Activated T-cell treated with anti-CD3 and anti-CD28 coated beads, Interleukin-2, amount 50 U/mL, for 24 hours (primary cell): ENCODE data around the gene CD177.
"Not testable (repeated sequence)": the region's sequence is repeated elsewhere in the genome, so short reads cannot be mapped to it uniquely, and the experiment has no call there.

Experiments used
- DNase-seq: peaks from one replicate; pipeline ENCODE4 v3.0.0-alpha.2; 2020
- H3K27ac Mint-ChIP-seq: 2 replicates; pipeline ENCODE4 v1.8.0; 2020; ENCODE audit warnings: mild to moderate bottlenecking, mixed read lengths
- H3K27me3 Mint-ChIP-seq: 2 replicates; pipeline ENCODE4 v1.8.0; 2020; ENCODE audit warnings: mixed read lengths
- H3K36me3 Mint-ChIP-seq: 2 replicates; pipeline ENCODE4 v1.8.0; 2020; ENCODE audit warnings: low read depth, mixed read lengths
- H3K4me1 Mint-ChIP-seq: 2 replicates; pipeline ENCODE4 v1.8.0; 2020; ENCODE audit warnings: low read depth, mixed read lengths
- H3K4me3 Mint-ChIP-seq: 2 replicates; pipeline ENCODE4 v1.8.0; 2020; ENCODE audit warnings: mild to moderate bottlenecking, moderate library complexity, mixed read lengths
- H3K9me3 Mint-ChIP-seq: 2 replicates; pipeline ENCODE4 v1.8.0; 2020; ENCODE audit warnings: mixed read lengths

CD177 gene

GRCh38 chr19:43326761-43327160 is 26.7 kb upstream of the CD177 start:
- not testable (repeated sequence) for H3K27ac Mint-ChIP-seq, DNase-seq, H3K36me3 Mint-ChIP-seq, H3K27me3 Mint-ChIP-seq, H3K9me3 Mint-ChIP-seq, H3K4me1 Mint-ChIP-seq, H3K4me3 Mint-ChIP-seq

- not testable (repeated sequence) for H3K27ac Mint-ChIP-seq, H3K27me3 Mint-ChIP-seq, H3K4me3 Mint-ChIP-seq, H3K9me3 Mint-ChIP-seq, H3K36me3 Mint-ChIP-seq, DNase-seq, H3K4me1 Mint-ChIP-seq
Measured at GRCh38 chr19:43328561-43328960, 24.9 kb upstream of the CD177 start.

GRCh38 chr19:43329049-43329448 is 24.4 kb upstream of the CD177 start:
- not testable (repeated sequence) for DNase-seq, H3K4me1 Mint-ChIP-seq, H3K4me3 Mint-ChIP-seq, H3K36me3 Mint-ChIP-seq, H3K27me3 Mint-ChIP-seq, H3K27ac Mint-ChIP-seq, H3K9me3 Mint-ChIP-seq

- H3K27ac Mint-ChIP-seq: no peak overlapping the region
- no peaks in the 10 kb centered on the region for H3K36me3 Mint-ChIP-seq
- H3K4me3 Mint-ChIP-seq: no peak overlapping the region
- no peaks in the 10 kb centered on the region for H3K27me3 Mint-ChIP-seq
- H3K9me3 Mint-ChIP-seq: no peaks in the 10 kb centered on the region
- no peaks in the 10 kb centered on the region for H3K4me1 Mint-ChIP-seq
- DNase-seq: no peak
Measured at GRCh38 chr19:43329989-43330388, 23.5 kb upstream of the CD177 start.

GRCh38 chr19:43330726-43331434 is 22.6 kb upstream of the CD177 start:
- Mint-ChIP-seq H3K4me1 (no peaks in the 10 kb centered on the region), H3K36me3 (no peaks in the 10 kb centered on the region), H3K4me3 (no peak overlapping the region), H3K9me3 (no peaks in the 10 kb centered on the region), H3K27me3 (no peaks in the 10 kb centered on the region), H3K27ac (no peak overlapping the region)
- DNase-seq: no peak

- Mint-ChIP-seq H3K9me3 (no peaks in the 10 kb centered on the region), H3K4me1 (no peaks in the 10 kb centered on the region), H3K36me3 (no peaks in the 10 kb centered on the region), H3K27ac (no peak overlapping the region), H3K27me3 (no peaks in the 10 kb centered on the region), H3K4me3 (no peak overlapping the region)
- DNase-seq: no peak
Measured at GRCh38 chr19:43331435-43332010, 22.0 kb upstream of the CD177 start.

GRCh38 chr19:43332058-43332922 is 21.2 kb upstream of the CD177 start:
- no peaks in the 10 kb centered on the region for H3K36me3 Mint-ChIP-seq
- H3K27me3 Mint-ChIP-seq: peaks cover under 1% of the 10 kb centered on the region
- no peak for DNase-seq
- no peaks in the 10 kb centered on the region for H3K4me1 Mint-ChIP-seq
- H3K9me3 Mint-ChIP-seq: no peaks in the 10 kb centered on the region
- no peak overlapping the region for H3K4me3 Mint-ChIP-seq
- no peak overlapping the region for H3K27ac Mint-ChIP-seq

- DNase-seq, H3K4me3 Mint-ChIP-seq, H3K4me1 Mint-ChIP-seq, H3K9me3 Mint-ChIP-seq, H3K27ac Mint-ChIP-seq, H3K36me3 Mint-ChIP-seq: not testable (repeated sequence)
- H3K27me3 Mint-ChIP-seq: peaks cover 15% of the 10 kb centered on the region
Measured at GRCh38 chr19:43336508-43336907, 17.0 kb upstream of the CD177 start.

- Mint-ChIP-seq H3K27ac (no peak overlapping the region), H3K36me3 (no peaks in the 10 kb centered on the region), H3K4me3 (no peak overlapping the region), H3K9me3 (no peaks in the 10 kb centered on the region), H3K4me1 (no peaks in the 10 kb centered on the region), H3K27me3 (peaks cover 26% of the 10 kb centered on the region)
- DNase-seq: no peak
Measured at GRCh38 chr19:43337737-43338136, 15.7 kb upstream of the CD177 start.

- no peaks in the 10 kb centered on the region for H3K9me3 Mint-ChIP-seq
- no peak for DNase-seq
- H3K4me1 Mint-ChIP-seq: no peaks in the 10 kb centered on the region
- no peak overlapping the region for H3K4me3 Mint-ChIP-seq
- no peaks in the 10 kb centered on the region for H3K36me3 Mint-ChIP-seq
- no peak overlapping the region for H3K27ac Mint-ChIP-seq
- H3K27me3 Mint-ChIP-seq: peaks cover 28% of the 10 kb centered on the region
Measured at GRCh38 chr19:43338530-43338929, 15.0 kb upstream of the CD177 start.

- not testable (repeated sequence) for H3K9me3 Mint-ChIP-seq, H3K4me1 Mint-ChIP-seq, DNase-seq, H3K36me3 Mint-ChIP-seq, H3K4me3 Mint-ChIP-seq, H3K27ac Mint-ChIP-seq
- peaks cover 29% of the 10 kb centered on the region for H3K27me3 Mint-ChIP-seq
Measured at GRCh38 chr19:43339243-43339930, 14.1 kb upstream of the CD177 start.

- DNase-seq, H3K36me3 Mint-ChIP-seq, H3K4me1 Mint-ChIP-seq, H3K27ac Mint-ChIP-seq, H3K9me3 Mint-ChIP-seq, H3K4me3 Mint-ChIP-seq: not testable (repeated sequence)
- peaks cover 29% of the 10 kb centered on the region for H3K27me3 Mint-ChIP-seq
Measured at GRCh38 chr19:43340101-43340500, 13.4 kb upstream of the CD177 start.

GRCh38 chr19:43341098-43341497 is 12.4 kb upstream of the CD177 start:
- not testable (repeated sequence) for H3K36me3 Mint-ChIP-seq, H3K27ac Mint-ChIP-seq, DNase-seq, H3K9me3 Mint-ChIP-seq, H3K4me3 Mint-ChIP-seq, H3K4me1 Mint-ChIP-seq
- H3K27me3 Mint-ChIP-seq: peaks cover 31% of the 10 kb centered on the region

GRCh38 chr19:43342104-43342503 is 11.4 kb upstream of the CD177 start:
- not testable (repeated sequence) for H3K4me1 Mint-ChIP-seq, DNase-seq, H3K27ac Mint-ChIP-seq, H3K4me3 Mint-ChIP-seq, H3K9me3 Mint-ChIP-seq, H3K36me3 Mint-ChIP-seq
- H3K27me3 Mint-ChIP-seq: peaks cover 32% of the 10 kb centered on the region
